Mucosa of gallbladder (tissue), 1 donor: ENCODE results near the gene TIMP2. TPM values are rescaled to one million over a fixed set of nuclear protein-coding genes. Genes with fewer than 3 reads are reported as not detected.
A peak's percentile ranks its signal among the peaks of the same experiment; 100 is the strongest.
"Not testable (repeated sequence)": the region's sequence is repeated elsewhere in the genome, so short reads cannot be mapped to it uniquely, and the experiment has no call there.

ENCODE experiments used
- DNase-seq: peaks from one replicate; pipeline ENCODE4 v3.0.0-alpha.2; 2020; ENCODE audit warnings: low spot score
- total RNA-seq: library from RNA; stranded (reverse); gene quantifications from one replicate; pipeline ENCODE4 v1.2.1, GENCODE V29; 2021
- donor health status: DM: no; HTN: no; CAD: no.

TIMP2 gene
- total RNA-seq, 1 donor from 2014 or later, result 377 TPM

DNA sequence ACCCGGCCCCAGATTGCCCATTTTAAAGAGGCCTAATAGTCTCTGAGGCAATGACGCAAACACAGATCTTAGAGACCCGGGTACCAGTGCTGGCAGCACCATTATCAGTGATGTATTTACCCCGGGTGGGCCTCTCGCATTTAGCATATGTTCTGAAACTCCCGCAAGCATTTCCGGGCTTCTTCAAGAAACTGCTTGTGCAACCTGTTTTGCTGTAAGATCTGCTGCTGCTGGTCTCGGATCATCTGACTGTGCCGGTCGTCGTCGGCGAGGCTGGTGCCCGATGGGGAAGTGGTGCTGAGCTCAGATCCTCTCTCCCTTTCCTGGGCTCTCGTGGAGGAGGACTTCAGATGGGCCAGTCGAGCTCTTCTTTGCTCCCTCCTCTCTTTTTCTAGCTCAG lies 34.7 kb downstream of the TIMP2 start:
- peak; percentile 58 for DNase-seq

GRCh38 chr17:78890096-78890495 lies 35.1 kb downstream of the TIMP2 start:
- not testable (repeated sequence) for DNase-seq

DNA sequence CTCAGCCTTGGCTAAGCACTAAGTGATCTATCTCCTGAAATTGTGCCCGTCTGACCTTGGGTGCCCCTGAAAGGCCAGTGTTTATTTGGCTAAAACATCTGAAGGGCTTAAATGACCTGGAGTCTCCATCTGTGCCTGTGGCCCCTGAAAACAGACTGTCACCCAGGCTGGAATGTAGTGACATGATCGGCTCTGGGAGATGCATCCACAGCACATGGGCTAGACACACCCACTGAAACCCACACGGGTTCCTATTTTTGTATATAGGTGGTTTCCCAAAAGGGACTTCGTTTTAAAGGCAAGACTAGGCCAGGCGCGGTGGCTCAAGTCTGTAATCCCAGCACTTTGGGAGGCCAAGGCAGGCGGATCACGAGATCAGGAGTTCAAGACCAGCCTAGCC lies 35.7 kb downstream of the TIMP2 start:
- DNase-seq, result no peak

GRCh38 chr17:78888941-78889518 lies 36.2 kb downstream of the TIMP2 start:
- DNase-seq, result no peak

DNA sequence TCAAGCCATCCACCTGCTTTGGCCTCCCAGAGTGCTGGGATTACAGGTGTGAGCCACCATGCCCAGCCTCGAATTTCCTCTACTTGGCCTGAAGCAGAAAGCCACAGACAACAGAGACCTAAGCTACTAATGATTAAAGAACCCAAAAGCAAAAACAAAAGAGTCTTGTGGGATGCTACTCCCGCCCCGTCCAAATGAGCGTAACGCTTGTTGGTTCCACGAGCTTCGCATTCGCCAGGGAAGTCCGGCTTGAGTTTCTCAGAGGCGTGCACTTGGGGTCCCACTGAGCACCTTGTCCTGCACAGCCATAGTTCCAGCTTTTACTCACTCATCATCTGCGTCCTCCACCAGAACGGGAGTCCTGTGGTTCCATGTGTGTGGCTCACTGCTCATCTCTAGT lies 38.2 kb downstream of the TIMP2 start:
- DNase-seq, result no peak

DNA sequence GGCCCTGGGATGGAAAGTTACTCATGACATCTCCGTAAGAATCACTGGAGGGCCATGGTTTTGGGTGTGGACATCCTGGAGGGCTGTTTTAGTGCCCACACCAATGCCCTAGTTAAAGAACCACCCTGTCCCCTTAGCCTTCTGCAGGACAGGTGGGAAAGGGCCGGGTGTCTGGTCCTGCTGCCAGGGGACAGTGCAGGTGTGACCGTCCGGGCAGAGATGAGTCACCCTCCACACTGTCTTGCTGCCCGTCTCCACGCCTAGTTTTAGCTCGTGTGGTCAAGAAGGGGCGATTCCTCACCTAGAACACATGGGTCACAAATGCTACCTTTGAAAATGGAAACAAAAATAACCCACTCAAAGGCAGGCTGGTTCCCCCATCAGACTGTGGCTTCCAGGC lies 39.2 kb downstream of the TIMP2 start:
- no peak for DNase-seq

DNA sequence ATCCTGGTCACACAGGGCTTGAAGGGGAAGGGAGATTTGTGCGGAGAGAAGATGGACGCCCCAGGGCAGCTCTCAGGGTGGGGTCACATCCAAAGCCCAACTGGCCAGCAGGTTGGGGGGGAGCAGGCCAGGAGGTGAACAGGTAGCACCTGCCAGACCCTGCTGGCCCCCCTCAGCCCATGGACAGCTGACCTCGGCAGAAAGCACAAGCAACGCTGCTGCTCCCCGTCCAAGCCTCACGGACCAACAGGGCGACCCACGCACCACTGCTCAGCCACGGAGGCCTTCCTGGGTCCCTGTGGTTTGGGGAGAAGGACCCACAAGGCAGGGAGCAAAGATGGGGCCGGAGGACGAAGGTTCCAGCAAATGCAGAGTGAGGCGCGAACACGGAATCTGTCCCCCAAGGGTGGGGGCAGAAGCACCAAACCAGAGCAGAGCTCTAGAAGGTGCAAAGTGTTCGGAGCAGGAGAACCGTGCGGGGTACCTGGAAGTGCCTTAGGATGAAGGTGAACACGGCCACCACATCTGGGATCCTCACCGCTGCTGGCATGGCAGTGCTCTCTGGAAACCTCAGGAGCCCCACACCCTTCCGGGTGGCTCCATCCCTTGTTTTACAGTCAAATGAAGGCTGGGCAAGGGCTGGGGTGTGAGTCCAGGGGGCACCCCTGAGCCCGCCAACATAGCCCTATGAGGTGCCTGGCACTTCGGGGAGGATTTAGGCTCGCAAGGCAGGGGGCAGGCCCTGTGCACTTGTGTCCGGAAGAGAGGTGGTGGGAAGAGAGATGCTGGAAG lies 40.1 kb downstream of the TIMP2 start:
- no peak for DNase-seq

GRCh38 chr17:78884148-78884825 lies 40.9 kb downstream of the TIMP2 start:
- DNase-seq, result no peak

GRCh38 chr17:78883533-78884131 lies 41.6 kb downstream of the TIMP2 start:
- DNase-seq, result peak; percentile 80

DNA sequence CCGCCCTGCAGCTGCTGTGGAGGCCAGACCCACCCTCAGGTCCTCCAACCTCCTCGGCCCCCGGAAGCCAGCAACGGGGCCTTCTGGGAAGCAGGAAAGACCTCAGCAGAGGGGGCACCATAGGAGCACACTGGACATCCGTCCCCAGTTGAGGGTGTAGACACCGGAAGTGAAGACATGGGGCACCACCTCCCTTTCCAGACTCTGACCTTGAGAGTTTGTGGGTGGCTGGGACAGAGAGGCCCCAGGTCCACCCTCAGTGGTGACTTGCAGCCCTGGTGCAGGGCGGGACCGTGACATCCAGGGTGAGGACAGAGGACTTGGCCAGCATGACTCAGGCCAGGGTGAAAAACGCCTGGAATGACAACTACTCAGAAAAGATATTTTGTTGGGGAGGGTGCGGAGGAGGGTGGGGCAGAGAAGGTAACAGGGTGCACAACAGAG lies 42.1 kb downstream of the TIMP2 start:
- no peak for DNase-seq

DNA sequence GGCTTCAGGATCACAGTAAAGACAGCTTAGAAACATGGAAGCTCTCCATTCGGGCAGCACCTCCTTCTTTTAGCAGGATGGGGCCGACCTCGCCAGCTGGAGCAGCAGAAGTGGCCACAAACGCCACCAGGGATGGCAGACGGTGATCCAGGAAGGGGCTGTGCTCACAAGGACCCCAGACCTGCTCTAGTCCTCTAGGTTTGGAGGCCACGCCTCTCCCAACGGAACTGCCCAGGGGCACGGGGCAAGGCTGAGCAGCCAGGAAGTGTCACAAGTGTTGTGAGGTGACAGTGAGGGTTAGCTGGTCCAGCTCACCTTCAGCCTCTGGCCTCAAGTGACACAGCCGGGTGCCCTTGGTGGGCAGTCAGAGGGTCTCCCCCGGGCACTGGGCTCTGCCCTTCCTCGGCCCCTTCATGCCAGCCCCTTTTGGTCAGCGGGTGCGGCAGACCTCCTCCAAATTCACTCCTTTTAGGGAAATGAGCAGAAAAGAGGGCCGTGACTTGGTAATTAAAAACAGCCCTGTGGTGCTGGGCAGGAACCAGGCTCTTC lies 42.6 kb downstream of the TIMP2 start:
- no peak for DNase-seq

- peak; percentile 67 for DNase-seq
Observed at GRCh38 chr17:78879635-78880186, 45.5 kb downstream of the TIMP2 start.

DNA sequence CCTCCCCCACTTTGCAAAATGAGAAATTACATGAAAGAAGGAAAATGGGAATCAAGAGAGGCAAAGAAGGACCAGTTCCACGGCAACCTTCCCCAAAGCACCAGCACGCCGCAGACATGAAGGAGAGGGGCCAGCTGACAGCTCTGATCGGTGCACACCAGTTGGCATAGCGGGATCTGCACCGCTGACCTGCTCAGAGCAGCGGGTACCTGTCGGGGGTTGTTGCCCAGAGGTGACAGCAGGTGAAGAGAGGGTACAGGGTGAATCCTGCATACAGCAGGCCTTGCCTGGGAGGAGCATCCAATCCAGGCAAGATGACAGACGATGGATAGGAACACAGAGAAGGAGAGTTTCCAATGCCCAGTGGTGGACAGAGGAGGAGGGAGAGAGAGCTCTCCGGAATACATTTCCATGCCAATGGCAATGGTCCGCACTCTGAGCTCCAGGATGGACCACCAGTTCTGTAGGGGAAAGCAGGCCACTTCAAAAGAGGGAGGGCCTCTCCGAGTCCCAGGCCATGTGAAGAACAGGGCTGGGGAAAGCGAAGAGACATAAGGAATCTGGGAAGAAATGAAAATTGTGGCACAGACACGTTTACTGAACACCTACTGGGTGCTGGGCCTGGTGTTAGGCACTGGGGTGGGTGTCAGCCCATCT lies 46.2 kb downstream of the TIMP2 start:
- DNase-seq, result no peak

- DNase-seq, result no peak
Observed at GRCh38 chr17:78878261-78878660, 46.9 kb downstream of the TIMP2 start.

GRCh38 chr17:78876954-78877517 lies 48.2 kb downstream of the TIMP2 start:
- DNase-seq, result not testable (repeated sequence)

DNA sequence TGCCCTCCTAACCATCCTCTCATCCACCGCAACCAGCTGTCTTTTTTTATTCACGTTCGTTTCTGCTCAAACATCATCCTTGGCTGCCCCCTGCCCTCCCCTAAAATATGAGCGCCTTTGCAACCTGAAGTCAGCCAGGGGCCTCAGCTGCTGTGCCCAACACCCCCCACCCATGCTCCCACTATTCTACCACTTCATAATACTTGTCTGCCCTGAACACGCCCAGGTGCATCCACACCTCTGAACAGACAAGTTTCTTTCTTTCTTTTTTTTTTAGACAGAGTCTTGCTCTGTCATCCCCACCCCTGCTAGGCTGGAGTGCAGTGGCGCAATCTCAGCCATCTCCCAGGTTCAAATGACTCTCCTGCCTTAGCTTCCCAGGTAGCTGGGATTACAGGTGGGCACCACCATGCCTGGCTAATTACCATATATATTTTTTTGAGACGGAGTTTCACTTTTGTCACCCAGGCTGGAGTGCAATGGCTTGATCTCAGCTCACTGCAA lies 49.0 kb downstream of the TIMP2 start:
- no peak for DNase-seq

DNA sequence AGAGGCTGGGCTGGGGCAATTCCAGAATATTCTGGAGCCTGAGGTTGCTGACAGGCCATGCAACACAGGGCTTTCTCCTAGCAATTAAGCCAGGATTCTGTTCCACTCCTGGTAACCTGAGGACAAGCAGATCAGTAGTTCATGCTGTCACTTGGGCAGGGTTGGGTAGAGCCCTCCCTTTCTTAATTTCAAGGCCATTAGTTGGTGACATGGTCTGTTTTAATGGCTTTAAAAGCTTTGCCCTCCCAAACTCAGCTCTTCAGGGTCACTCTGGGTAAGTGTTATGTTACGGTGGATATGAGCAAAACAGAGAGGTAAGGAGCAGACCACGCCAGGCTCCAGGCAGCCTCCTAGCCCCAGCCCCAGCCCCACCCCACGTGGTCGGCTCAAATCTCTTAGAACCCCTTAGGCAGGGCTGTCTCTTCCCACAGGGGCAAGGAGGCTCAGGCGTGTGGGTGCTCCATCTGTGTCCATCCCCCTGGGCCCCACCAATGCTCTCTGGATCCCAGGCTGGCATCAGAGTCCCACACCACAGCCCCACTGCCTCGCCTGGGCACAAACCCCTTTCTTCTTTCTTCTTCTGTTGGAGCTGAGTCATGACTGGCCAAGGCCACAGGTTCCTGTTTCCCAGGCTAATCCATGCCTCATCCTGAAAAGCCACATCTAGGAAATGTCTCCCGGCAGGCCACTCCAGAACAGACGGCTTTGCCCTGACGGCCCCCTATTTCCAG lies 49.7 kb downstream of the TIMP2 start:
- no peak for DNase-seq

DNA sequence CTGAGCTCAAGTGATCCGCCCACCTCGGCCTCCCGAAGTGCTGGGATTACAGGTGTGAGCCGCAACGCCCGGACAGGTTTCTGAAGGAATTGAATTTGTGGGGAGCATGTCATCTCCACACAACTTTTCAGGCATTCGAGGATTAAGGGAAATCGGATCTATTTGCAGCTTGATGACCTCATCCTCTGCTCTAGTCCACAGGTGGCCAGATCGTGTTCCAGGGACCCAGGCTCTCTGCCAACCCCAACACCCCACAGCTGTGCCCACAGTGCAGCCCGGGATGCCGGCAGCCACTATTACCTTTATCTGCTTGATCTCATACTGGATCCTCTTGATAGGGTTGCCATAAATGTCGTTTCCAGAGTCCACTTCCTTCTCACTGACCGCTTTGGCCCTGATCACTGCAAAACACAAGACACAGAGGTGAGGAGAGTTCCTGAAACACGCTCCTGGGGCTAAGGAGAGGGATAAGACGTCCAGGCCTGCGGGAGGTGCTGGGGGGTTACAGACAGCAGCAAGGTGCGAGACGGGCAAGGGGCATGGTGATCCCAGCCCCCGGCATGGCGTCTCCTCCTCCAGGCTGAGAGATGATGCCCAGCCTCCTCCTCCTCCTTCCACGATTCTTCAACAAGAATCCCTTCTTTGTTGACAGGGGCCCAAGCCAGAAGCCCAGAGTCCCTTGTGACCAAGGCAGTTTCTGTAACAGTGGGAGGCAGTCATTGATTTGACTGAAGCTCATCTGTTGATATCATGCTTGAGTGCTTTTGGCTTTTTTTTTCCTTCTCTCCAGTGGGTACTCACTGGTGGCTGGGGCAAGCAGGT lies 51.5 kb downstream of the TIMP2 start:
- no peak for DNase-seq

DNA sequence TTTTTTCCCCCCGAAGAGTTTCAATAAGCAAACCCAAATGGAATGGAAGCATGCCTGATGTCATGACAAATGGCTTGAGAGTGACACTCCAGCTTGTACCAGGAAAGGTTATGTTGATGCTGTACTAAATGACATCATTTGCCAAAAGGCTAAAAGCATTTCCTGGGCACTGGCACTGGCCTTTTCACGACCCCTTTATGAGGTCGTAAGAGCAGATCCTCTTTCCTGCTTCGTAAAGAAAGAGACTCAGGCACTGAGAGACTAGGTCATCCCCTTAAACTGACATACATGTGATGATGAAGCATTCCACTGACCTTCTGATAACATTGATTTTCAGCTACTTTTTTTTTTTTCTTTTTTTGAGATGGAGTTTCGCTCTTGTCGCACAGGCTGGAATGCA lies 52.7 kb downstream of the TIMP2 start:
- DNase-seq, result no peak
